Activated gamma-delta T cell treated with anti-CD3 and anti-CD28 coated beads, Interleukin-2, amount 50 U/mL, for 16 hours (primary cell): Measurements from ENCODE around the gene TCAP.
"Not testable (repeated sequence)": the region's sequence is repeated elsewhere in the genome, so short reads cannot be mapped to it uniquely, and the experiment has no call there.

Experiments
- DNase-seq: peaks from one replicate; pipeline ENCODE4 v3.0.0-alpha.2; 2020; ENCODE audit warnings: low read depth

Gene TCAP

GRCh38 chr17:39684369-39685192 lies 19.4 kb downstream of the TCAP start:
- no peak for DNase-seq

GRCh38 chr17:39687101-39687545 lies 22.0 kb downstream of the TCAP start:
- no peak for DNase-seq

DNA sequence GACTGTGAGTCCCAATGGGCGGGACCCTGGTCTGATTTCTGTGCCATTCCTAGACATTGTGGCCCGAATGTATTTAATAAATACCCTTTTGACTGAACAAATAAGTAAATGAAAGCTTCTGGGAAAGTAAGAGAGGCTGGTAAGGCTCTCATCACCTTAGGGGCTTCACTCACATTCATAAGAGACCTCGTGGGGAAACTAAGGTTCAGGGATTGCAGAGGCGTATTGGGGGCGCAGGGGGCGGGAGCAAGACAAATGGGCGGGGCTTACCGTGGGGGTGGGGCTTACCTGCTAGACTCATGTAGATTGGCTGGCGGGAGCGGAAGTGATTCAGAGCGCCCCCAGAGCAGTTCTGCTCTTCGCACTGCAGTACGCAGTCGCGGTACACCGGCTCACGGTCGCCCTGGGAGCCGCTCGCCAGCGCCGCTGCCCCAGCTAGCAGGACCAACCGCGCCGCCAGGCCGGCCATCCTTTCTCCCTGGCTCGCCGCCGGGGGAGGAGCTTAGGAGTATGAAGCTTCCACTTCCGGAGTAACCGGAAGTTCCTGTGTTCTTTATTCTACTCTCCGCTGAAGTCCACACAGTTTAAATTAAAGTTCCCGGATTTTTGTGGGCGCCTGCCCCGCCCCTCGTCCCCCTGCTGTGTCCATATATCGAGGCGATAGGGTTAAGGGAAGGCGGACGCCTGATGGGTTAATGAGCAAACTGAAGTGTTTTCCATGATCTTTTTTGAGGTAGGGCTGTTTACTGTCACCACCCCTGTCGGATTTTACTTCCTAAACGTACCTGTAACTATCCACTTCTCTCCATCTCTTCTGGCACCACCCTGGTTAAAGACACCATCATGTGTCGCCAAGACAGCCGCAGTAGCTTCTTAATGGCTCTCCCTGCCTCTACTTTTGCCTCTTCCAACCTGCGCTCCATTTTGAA lies 22.7 kb downstream of the TCAP start, which contains the start of gene PGAP3:
Gene PGAP3 (minus strand): TSS at position 512 of the 929 bp plus-strand sequence. CDS start 43 bp downstream, at position 469.
- DNase-seq, result peak; percentile 69

- no peak for DNase-seq
Measured at GRCh38 chr17:39688475-39688835, 23.3 kb downstream of the TCAP start.

- DNase-seq, result no peak
Measured at GRCh38 chr17:39688945-39689344, 23.8 kb downstream of the TCAP start.

DNA sequence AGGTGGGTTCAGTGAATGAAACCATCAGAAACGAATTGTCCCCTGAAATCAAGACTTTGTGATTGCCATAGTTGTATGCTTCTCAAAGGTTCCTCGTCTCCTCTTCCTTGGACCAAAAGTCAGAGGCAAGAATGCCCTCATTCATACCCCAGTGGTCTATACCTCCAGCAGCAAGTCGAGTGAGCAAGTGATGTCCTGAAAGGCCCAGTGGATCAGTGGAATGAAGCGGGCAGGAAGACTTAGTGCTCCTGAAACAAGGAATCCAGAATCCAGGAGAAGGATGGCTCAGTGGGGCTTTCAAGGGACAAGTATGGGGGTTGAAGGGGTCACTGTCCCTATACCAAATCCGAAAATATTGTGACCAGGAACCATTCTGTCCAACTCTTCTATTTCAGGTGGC lies 29.4 kb downstream of the TCAP start:
- DNase-seq, result no peak

GRCh38 chr17:39695089-39695474 lies 29.9 kb downstream of the TCAP start:
- no peak for DNase-seq

GRCh38 chr17:39696731-39697130 lies 31.6 kb downstream of the TCAP start:
- DNase-seq, result no peak

DNA sequence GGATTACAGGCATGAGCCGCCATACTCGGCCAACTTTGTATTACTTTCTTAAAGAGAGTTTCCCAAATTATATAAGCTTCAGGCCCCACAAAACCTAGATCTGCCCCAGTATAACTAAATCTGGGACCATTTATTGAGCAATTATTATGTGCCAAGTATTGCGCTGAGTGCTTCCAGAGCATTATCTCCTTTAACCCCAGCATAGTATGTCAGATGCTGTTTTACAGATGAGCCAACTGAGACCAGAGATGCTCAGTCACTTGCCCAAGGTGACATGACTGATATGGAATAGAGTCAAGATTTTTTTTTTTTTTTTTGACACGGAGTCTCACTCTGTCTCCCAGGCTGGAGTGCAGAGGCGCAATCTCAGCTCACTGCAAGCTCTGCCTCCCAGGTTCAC lies 32.8 kb downstream of the TCAP start:
- no peak for DNase-seq

- DNase-seq, result not testable (repeated sequence)
Measured at GRCh38 chr17:39699157-39699817, 34.1 kb downstream of the TCAP start.

DNA sequence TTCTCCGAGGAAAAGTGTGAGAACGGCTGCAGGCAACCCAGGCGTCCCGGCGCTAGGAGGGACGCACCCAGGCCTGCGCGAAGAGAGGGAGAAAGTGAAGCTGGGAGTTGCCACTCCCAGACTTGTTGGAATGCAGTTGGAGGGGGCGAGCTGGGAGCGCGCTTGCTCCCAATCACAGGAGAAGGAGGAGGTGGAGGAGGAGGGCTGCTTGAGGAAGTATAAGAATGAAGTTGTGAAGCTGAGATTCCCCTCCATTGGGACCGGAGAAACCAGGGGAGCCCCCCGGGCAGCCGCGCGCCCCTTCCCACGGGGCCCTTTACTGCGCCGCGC lies 34.6 kb downstream of the TCAP start, which contains the start of gene ERBB2:
Gene ERBB2 (plus strand): TSS at position 247 of the 330 bp plus-strand sequence. CDS start 175 bp downstream, outside the sequence.
- no peak for DNase-seq

GRCh38 chr17:39700148-39700987 lies 35.2 kb downstream of the TCAP start:
- no peak for DNase-seq

GRCh38 chr17:39701012-39701783 lies 36.0 kb downstream of the TCAP start:
- DNase-seq, result no peak

- DNase-seq, result no peak
Measured at GRCh38 chr17:39701784-39702422, 36.8 kb downstream of the TCAP start.

DNA sequence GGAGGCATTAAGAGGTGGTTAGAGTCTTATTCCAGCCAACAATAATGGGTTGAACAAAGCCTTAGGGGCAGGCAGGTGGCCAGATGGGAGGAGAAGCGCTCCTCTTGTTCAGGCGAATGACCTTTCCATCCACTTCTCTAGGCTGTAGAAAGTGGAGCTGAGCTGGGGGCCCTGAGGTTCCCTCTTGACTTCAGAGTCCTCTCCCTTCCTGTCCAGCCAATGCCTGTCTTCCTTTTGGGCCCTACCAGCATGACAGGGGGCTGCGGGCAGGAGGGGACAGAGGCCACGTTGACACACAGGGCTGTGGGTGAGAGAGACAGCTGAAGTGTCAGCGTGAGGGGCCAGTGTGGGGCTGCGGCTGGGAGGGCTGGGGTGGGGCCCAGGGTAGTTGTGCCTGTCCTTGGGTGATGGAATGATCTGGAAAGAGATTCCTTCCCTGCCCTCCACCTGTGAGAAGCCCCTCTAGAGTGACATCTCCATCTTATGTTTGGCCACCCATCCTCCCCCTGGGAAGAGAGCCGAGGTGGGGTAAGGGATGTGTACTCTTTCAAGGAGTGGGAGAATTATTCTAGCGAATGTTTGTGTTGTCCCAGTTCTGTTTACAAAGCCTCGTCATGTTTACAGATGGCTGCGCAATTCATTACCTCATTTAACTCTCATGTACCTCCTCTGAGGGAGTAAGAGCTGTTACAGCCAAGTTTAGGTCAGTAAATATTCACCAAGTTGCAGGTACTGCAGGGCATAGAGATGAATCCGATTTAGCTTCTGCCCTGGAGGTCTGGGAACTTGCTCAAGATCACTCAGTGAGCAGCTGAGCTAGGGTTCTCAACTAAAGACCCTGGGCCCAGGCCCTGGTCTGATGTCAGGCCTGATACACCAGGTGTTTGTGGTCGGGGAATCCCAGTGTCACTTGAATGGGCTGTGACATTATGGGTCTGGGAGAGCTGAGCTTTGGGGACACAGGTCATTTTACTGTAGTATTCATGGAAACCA lies 38.0 kb downstream of the TCAP start:
- DNase-seq, result no peak

GRCh38 chr17:39703913-39704312 lies 38.8 kb downstream of the TCAP start:
- no peak for DNase-seq

- DNase-seq, result no peak
Measured at GRCh38 chr17:39704821-39705551, 39.8 kb downstream of the TCAP start.

DNA sequence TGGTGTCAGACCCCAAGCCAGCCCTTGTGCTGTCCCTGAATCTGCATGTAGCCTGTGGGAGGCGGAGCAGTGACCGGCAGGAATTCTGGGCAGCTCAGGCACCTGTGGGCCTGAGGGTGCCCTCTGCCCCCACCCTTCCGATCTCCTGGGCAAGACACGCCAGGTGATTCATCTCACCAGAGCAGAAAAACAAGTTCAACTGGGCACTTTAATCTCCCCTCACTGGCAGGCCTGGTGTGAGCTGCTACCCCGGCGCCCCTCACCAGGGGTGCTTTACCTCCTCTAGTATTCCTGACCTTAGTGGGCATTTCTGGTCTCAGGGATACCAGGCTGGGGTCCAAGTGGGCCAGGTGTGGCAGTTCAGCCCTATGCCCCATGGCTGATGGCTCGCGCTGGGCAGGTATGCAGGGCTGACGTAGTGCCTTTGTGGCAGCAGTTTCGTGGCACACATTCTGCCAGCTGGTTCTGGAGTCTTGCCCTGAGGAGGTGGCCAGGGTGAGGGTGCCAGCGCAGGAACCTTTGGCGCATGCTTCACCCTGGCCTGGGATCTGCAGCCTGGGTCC lies 40.7 kb downstream of the TCAP start:
- DNase-seq, result no peak
